Activated CD8-positive, alpha-beta T cell treated with anti-CD3 and anti-CD28 coated beads for 36 hours (primary cell): ENCODE data around the gene RO60. TPM values are rescaled to one million over a fixed set of nuclear protein-coding genes. Genes with fewer than 3 reads are reported as not detected.

Experiments
- ATAC-seq: fragments of 200-7000 bp; cut with Tn5 transposase; one replicate; pipeline ENCODE4 v1.10.0; 2021; ENCODE audit warnings: mild to moderate bottlenecking, moderate library complexity
- CTCF ChIA-PET: fragments of 350-600 bp; sonication (Branson Sonifier 250); formaldehyde crosslinking; loops from one replicate; lab custom pipeline; 2021; ENCODE audit warnings: antibody characterized with exemption; lab: Charles Lee
- POLR2A ChIA-PET: fragments of 350-600 bp; sonication (Branson Sonifier 250); formaldehyde crosslinking; loops from one replicate; lab custom pipeline; 2021; ENCODE audit warnings: antibody characterized with exemption; lab: Charles Lee
- DNase-seq: peaks from one replicate; pipeline ENCODE4 v3.0.0-alpha.2; 2020
- H3K27ac Mint-ChIP-seq: one replicate; pipeline ENCODE4 v1.8.0; 2021; ENCODE audit warnings: mild to moderate bottlenecking, mixed read lengths
- H3K27me3 Mint-ChIP-seq: one replicate; pipeline ENCODE4 v1.8.0; 2021; ENCODE audit warnings: mixed read lengths
- H3K36me3 Mint-ChIP-seq: one replicate; pipeline ENCODE4 v1.8.0; 2021; ENCODE audit warnings: low read depth, mixed read lengths
- H3K4me1 Mint-ChIP-seq: one replicate; pipeline ENCODE4 v1.8.0; 2021; ENCODE audit warnings: low read depth, mixed read lengths
- H3K4me3 Mint-ChIP-seq: one replicate; pipeline ENCODE4 v1.8.0; 2021; ENCODE audit warnings: mild to moderate bottlenecking, moderate library complexity, mixed read lengths
- H3K9me3 Mint-ChIP-seq: one replicate; pipeline ENCODE4 v1.8.0; 2021; ENCODE audit warnings: mixed read lengths
- CTCF ChIP-seq: fragments of 200-600 bp; IDR thresholded peaks from one replicate; pipeline ENCODE4 v1.8.0; 2022; ENCODE audit warnings: antibody characterized with exemption, mild to moderate bottlenecking
- intact Hi-C: fragments of 100-400 bp; cut with micrococcal nuclease; formaldehyde crosslinking; loops from one replicate; pipeline ENCODE4 v1.10.0; 2022
- total RNA-seq, 2 experiments: library from RNA; stranded (reverse); gene quantifications; one replicate each; pipeline ENCODE4 v1.2.3, GENCODE V29; 2021

RO60 gene
- total RNA-seq, 2 experiments from 2014 or later: 56.2 to 63.4 TPM

DNA sequence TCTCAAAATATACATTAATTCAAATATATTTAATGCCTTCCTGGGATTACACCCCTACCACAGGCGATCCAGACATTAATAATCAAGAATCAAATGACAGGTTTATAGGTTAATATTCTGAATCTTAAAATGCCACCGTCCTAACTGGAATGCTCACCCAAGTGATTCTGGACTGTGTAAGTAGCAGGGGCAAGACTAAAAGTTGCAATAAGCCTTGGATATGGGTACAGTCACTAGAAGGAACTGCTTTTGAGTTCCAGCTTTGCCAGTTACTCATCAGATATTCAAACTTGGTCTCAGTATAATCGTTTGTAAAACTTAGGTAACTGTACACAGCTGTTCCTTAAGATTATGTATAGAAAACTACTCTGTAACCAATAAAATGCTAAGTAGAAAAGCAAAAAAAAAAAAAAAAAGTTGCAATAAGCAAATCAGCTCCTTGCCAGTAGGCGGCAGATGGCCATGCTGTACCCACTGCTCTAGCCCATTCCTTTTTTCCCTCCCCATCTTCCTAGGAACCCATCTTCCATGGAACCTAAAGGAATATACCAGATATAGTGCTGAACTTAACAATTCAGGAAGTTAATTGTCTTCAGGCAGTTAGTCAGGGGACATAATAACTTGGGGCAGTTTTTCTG, 10.5 kb downstream of the RO60 start:
- CTCF ChIA-PET: interaction anchor here (1.1 to 2.5 kb wide), 3 partner anchors 11 to 53 kb away, joined by 3 to 10 read pairs (median 6); partner anchors contain the start of genes CDC73, RO60 and UCHL5
- Mint-ChIP-seq H3K4me1 (peaks cover 44% of the 10 kb centered on the region), H3K36me3 (peaks cover 22% of the 10 kb centered on the region), H3K27ac (peak overlapping the region; percentile 84), H3K27me3 (no peaks in the 10 kb centered on the region), H3K4me3 (no peak overlapping the region), H3K9me3 (no peaks in the 10 kb centered on the region)
- no peak for DNase-seq
- POLR2A ChIA-PET: interaction anchor here (1.1 kb wide), 1 partner anchor 11 kb away, joined by 4 read pairs; the partner anchor contains the start of genes RO60 and UCHL5
- peak; percentile 40 for ATAC-seq
- intact Hi-C loops: no loop called here
- peak; percentile 36 for TF ChIP-seq CTCF

- Mint-ChIP-seq H3K4me3 (peak overlapping the region; percentile 9), H3K4me1 (peaks cover 40% of the 10 kb centered on the region), H3K27ac (peak overlapping the region; percentile 84), H3K36me3 (peaks cover 22% of the 10 kb centered on the region), H3K27me3 (no peaks in the 10 kb centered on the region), H3K9me3 (no peaks in the 10 kb centered on the region)
- no peak for TF ChIP-seq CTCF
- ChIA-PET POLR2A (interaction anchor here (0.6 to 1.4 kb wide), 3 partner anchors 10 to 520 kb away, joined by 3 to 4 read pairs (median 4); partner anchors contain the start of genes RO60 and UCHL5), CTCF (interaction anchor here (1.1 to 2.5 kb wide), 3 partner anchors 12 to 52 kb away, joined by 3 to 10 read pairs (median 6); partner anchors contain the start of genes CDC73, RO60 and UCHL5)
- intact Hi-C loops: no loop called here
- no peak for DNase-seq
- ATAC-seq: peak; percentile 23
Measured at GRCh38 chr1:193070386-193070753, 11.0 kb downstream of the RO60 start.

GRCh38 chr1:193070942-193071341, 11.5 kb downstream of the RO60 start:
- DNase-seq (peak; percentile 20), ATAC-seq (peak; percentile 68)
- ChIA-PET POLR2A (interaction anchor here (0.6 to 1.4 kb wide), 3 partner anchors 10 to 552 kb away, joined by 3 to 4 read pairs (median 3); no protein-coding TSS in a partner anchor), CTCF (interaction anchor here (0.8 to 2.5 kb wide), 3 partner anchors 12 to 52 kb away, joined by 3 to 10 read pairs (median 6); partner anchors contain the start of genes CDC73, RO60 and UCHL5)
- Mint-ChIP-seq H3K4me3 (no peak overlapping the region), H3K27me3 (no peaks in the 10 kb centered on the region), H3K27ac (peak overlapping the region; percentile 48), H3K9me3 (no peaks in the 10 kb centered on the region), H3K4me1 (peaks cover 39% of the 10 kb centered on the region), H3K36me3 (peaks cover 22% of the 10 kb centered on the region)
- intact Hi-C loops: no loop called here
- no peak for TF ChIP-seq CTCF

DNA sequence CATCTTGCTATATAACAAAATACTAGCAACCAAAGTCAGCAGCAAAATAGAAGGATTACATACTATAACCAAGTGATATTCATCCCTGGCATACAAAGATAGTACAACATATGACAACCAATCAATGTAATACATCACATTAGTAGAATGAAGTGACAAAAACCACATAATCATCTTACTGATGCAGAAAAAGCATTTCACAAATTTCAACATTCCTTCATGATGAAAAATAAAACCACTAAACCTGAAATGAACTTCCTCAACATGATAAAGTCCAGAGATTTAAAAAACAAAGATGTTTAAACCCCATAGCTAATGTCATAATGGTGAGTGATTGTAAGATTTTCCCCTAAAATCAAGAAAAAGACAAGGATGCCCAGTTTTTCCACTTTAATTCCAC, 18.6 kb downstream of the RO60 start:
- Mint-ChIP-seq H3K36me3 (peaks cover 44% of the 10 kb centered on the region), H3K27me3 (no peaks in the 10 kb centered on the region), H3K9me3 (no peaks in the 10 kb centered on the region), H3K27ac (no peak overlapping the region), H3K4me3 (no peak overlapping the region), H3K4me1 (peaks cover 5% of the 10 kb centered on the region)
- no peak for TF ChIP-seq CTCF
- ChIA-PET CTCF (no interaction called here), POLR2A (no interaction called here)
- intact Hi-C loops: no loop called here
- DNase-seq: no peak
- ATAC-seq: no peak

GRCh38 chr1:193079187-193079586, 19.8 kb downstream of the RO60 start:
- H3K36me3 Mint-ChIP-seq: peaks cover 47% of the 10 kb centered on the region
- no peak overlapping the region for H3K27ac Mint-ChIP-seq
- intact Hi-C loops: no loop called here
- H3K27me3 Mint-ChIP-seq: no peaks in the 10 kb centered on the region
- no peak overlapping the region for H3K4me3 Mint-ChIP-seq
- no peak for ATAC-seq
- H3K4me1 Mint-ChIP-seq: peaks cover 5% of the 10 kb centered on the region
- ChIA-PET POLR2A (no interaction called here), CTCF (no interaction called here)
- DNase-seq: no peak
- no peak for TF ChIP-seq CTCF
- H3K9me3 Mint-ChIP-seq: no peaks in the 10 kb centered on the region
